A172 (cell line): ENCODE results near the gene ANAPC16. TPM values are rescaled to one million over a fixed set of nuclear protein-coding genes. Genes with fewer than 3 reads are reported as not detected.
"Not testable (repeated sequence)": the region's sequence is repeated elsewhere in the genome, so short reads cannot be mapped to it uniquely, and the experiment has no call there.

Experiments used
- DNase-seq: peaks from one replicate; pipeline ENCODE4 v3.0.0-alpha.2; 2015; ENCODE audit warnings: low spot score
- total RNA-seq: library from RNA; depleted of rRNA; stranded (reverse); fragments of >200 nt; shearing (Covaris generic); gene quantifications from 2 replicates; pipeline ENCODE4 v1.2.3, GENCODE V29; 2014

ANAPC16 gene
- total RNA-seq, 1 experiment from 2014 or later: 69.5 TPM

- peak; percentile 28 for DNase-seq
Measured at GRCh38 chr10:72243822-72244437, 28.1 kb downstream of the ANAPC16 start.

GRCh38 chr10:72244573-72245038, 28.8 kb downstream of the ANAPC16 start:
- DNase-seq: no peak

- DNase-seq: no peak
Measured at GRCh38 chr10:72245949-72246525, 30.2 kb downstream of the ANAPC16 start.

GRCh38 chr10:72248468-72249151, 32.8 kb downstream of the ANAPC16 start:
- DNase-seq: peak; percentile 28

GRCh38 chr10:72249176-72249862, 33.5 kb downstream of the ANAPC16 start:
- not testable (repeated sequence) for DNase-seq

GRCh38 chr10:72250666-72251065, 34.9 kb downstream of the ANAPC16 start:
- no peak for DNase-seq

GRCh38 chr10:72251635-72252034, 35.8 kb downstream of the ANAPC16 start:
- DNase-seq: no peak

GRCh38 chr10:72252972-72253371, 37.2 kb downstream of the ANAPC16 start:
- no peak for DNase-seq

GRCh38 chr10:72253578-72253977, 37.8 kb downstream of the ANAPC16 start:
- DNase-seq: no peak

- DNase-seq: peak; percentile 53
Measured at GRCh38 chr10:72254813-72255568, 39.2 kb downstream of the ANAPC16 start.

GRCh38 chr10:72255977-72256729, 40.3 kb downstream of the ANAPC16 start:
- DNase-seq: no peak

- no peak for DNase-seq
Measured at GRCh38 chr10:72257051-72257892, 41.5 kb downstream of the ANAPC16 start.

- DNase-seq: no peak
Measured at GRCh38 chr10:72258617-72259016, 42.8 kb downstream of the ANAPC16 start.

- no peak for DNase-seq
Measured at GRCh38 chr10:72259491-72260238, 43.9 kb downstream of the ANAPC16 start.

GRCh38 chr10:72260239-72260975, 44.6 kb downstream of the ANAPC16 start:
- DNase-seq: no peak

GRCh38 chr10:72260976-72261783, 45.4 kb downstream of the ANAPC16 start:
- no peak for DNase-seq

GRCh38 chr10:72261784-72262404, 46.1 kb downstream of the ANAPC16 start:
- no peak for DNase-seq
